Measurements from ENCODE around the gene C4orf50.

GRCh38 chr4:6048537-6048936 is 30.3 kb upstream of the C4orf50 start:
- no peak for TF ChIP-seq FOXA1 (IDR thresholded peaks at IDR 0.05)
- no peak for TF ChIP-seq FOXM1 (IDR thresholded peaks at IDR 0.05; ENCODE audit: borderline replicate concordance)
- TF ChIP-seq LEF1 (IDR thresholded peaks at IDR 0.05; ENCODE audit: borderline replicate concordance): no peak
- no peak for TF ChIP-seq ELF4 (IDR thresholded peaks at IDR 0.05)
- TF ChIP-seq L3MBTL2 (conservative IDR thresholded peaks at IDR 0.05): no peak
- no peak for TF ChIP-seq SP1 (IDR thresholded peaks at IDR 0.05)
- TF ChIP-seq SUZ12 (IDR thresholded peaks at IDR 0.05): no peak
- no peak for TF ChIP-seq BHLHE40 (IDR thresholded peaks at IDR 0.05; ENCODE audit: borderline replicate concordance)
- TF ChIP-seq FOXK2 (IDR thresholded peaks at IDR 0.05): no peak
- TF ChIP-seq PKNOX1 (IDR thresholded peaks at IDR 0.05): no peak
